Measurements from ENCODE around the gene EPB42.

The EPB42 gene

GRCh38 chr15:43193710-43194109 lies 27.1 kb downstream of the EPB42 start:
- in situ Hi-C loops (cut with HindIII; ENCODE audit: low sequenced_read_pairs), result loop anchor here (5.0 kb wide), 2 partner anchors 51 to 94 kb away; no protein-coding TSS in a partner anchor
- no peak for TF ChIP-seq CTCF (IDR thresholded peaks at IDR 0.05; ENCODE audit: low read depth, low read length, missing control alignments)
- H3K4me3 ChIP-seq (ENCODE audit: low read depth, low read length), result no peak overlapping the region
- no peak for DNase-seq (ENCODE audit: low read depth)

DNA sequence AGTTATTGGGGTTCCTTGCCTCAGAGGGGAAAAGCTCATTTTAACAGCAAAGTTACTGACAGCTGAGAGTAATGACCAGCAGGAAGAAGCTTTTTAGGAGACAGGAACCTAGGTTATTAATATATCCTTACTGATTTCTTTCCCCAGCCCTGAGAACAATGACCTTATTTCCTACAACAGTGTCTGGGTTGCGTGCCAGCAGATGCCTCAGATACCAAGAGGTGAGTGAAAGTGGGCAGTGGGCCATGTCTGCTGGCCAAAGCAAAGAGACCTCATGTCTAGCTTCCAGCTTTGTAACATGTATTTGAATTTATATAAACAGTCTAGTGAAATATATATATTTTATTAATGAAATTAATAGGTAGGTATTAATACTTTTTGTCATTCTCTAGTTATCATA lies 30.6 kb downstream of the EPB42 start:
- peak; percentile 22 for DNase-seq (ENCODE audit: low read depth)
- H3K4me3 ChIP-seq (ENCODE audit: low read depth, low read length), result no peak overlapping the region
- in situ Hi-C loops (cut with HindIII; ENCODE audit: low sequenced_read_pairs), result loop anchor here (5.0 kb wide), 2 partner anchors 48 to 97 kb away; no protein-coding TSS in a partner anchor
- no peak for TF ChIP-seq CTCF (IDR thresholded peaks at IDR 0.05; ENCODE audit: low read depth, low read length, missing control alignments)

DNA sequence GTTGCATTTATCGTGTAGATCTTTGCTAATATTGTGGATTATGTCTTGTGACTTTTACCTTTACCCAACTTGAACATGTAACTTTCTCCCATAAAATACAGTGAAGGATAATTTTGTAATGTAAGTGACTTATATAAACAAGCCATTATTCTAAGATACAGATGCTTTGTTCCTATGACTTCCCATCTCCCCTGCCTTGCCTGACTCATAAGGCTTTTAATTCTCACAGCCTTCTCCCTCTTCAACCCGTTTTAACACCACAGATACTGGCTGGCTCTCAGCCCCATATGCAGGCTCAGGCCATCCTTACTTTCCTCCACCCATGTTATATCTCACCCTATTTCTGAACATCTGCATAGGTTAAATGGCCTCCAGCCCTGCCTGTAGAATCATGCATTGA lies 31.5 kb downstream of the EPB42 start:
- DNase-seq (ENCODE audit: low read depth), result no peak
- no peak for TF ChIP-seq CTCF (IDR thresholded peaks at IDR 0.05; ENCODE audit: low read depth, low read length, missing control alignments)
- no peak overlapping the region for H3K4me3 ChIP-seq (ENCODE audit: low read depth, low read length)
- in situ Hi-C loops (cut with HindIII; ENCODE audit: low sequenced_read_pairs), result no loop called here

- peak; percentile 65 for TF ChIP-seq CTCF (IDR thresholded peaks at IDR 0.05; ENCODE audit: low read depth, low read length, missing control alignments)
- DNase-seq (ENCODE audit: low read depth), result peak; percentile 34
- H3K4me3 ChIP-seq (ENCODE audit: low read depth, low read length), result no peak overlapping the region
- in situ Hi-C loops (cut with HindIII; ENCODE audit: low sequenced_read_pairs), result no loop called here
These were observed 33.2 kb downstream of the EPB42 start for GRCh38 chr15:43187544-43188155.

DNA sequence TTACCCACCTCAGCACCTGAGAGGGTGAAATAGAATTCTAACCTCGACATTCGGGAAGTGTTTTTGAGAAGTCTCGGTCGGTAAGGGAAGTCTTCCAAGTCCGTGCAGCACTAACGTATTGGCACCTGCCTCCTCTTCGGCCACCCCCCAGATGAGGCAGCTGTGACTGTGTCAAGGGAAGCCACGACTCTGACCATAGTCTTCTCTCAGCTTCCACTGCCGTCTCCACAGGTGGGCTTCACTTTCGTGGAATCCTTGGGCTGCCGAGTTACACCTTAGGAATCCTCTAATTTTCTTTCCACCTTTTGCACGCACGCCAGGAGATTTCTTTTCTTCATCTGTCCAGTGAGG lies 34.8 kb downstream of the EPB42 start:
- peak overlapping the region; percentile 78 for H3K4me3 ChIP-seq (ENCODE audit: low read depth, low read length)
- TF ChIP-seq CTCF (IDR thresholded peaks at IDR 0.05; ENCODE audit: low read depth, low read length, missing control alignments), result no peak
- in situ Hi-C loops (cut with HindIII; ENCODE audit: low sequenced_read_pairs), result no loop called here
- no peak for DNase-seq (ENCODE audit: low read depth)

GRCh38 chr15:43185157-43186002 lies 35.4 kb downstream of the EPB42 start, which contains the start of gene CCNDBP1:
Gene CCNDBP1, plus strand, starts transcription at chr15:43185403. Its CDS starts 96 bp downstream, at chr15:43185499.
- in situ Hi-C loops (cut with HindIII; ENCODE audit: low sequenced_read_pairs), result no loop called here
- DNase-seq (ENCODE audit: low read depth), result no peak
- H3K4me3 ChIP-seq (ENCODE audit: low read depth, low read length), result peak within 1 kb of the TSS; percentile 78
- TF ChIP-seq CTCF (IDR thresholded peaks at IDR 0.05; ENCODE audit: low read depth, low read length, missing control alignments), result peak; percentile 43
